Bronchial epithelial cell (primary cell): ENCODE data around the gene PRPF40A. TPM values are rescaled to one million over a fixed set of nuclear protein-coding genes. Genes with fewer than 3 reads are reported as not detected.

Experiments used
- DNase-seq: peaks from one replicate; pipeline ENCODE4 v3.0.0-alpha.2; 2010; ENCODE audit warnings: low read depth
- FAIRE-seq: peaks from 2 replicates; lab custom pipeline; 2011; peaks lifted over from hg19 to GRCh38; lab: Jason Lieb, UNC
- H3K27me3 ChIP-seq: 2 replicates; pipeline ENCODE4 v1.5.1; 2011; ENCODE audit warnings: low read length; ENCODE audit not compliant: control insufficient read depth, insufficient read depth
- H3K36me3 ChIP-seq: 2 replicates; pipeline ENCODE4 v1.5.1; 2011; ENCODE audit warnings: low read length; ENCODE audit not compliant: control insufficient read depth, insufficient read depth
- H3K4me3 ChIP-seq: 2 replicates; pipeline ENCODE4 v1.5.1; 2011; ENCODE audit warnings: mild to moderate bottlenecking, low read depth, low read length, control low read depth
- total RNA-seq: library from RNA; depleted of rRNA; stranded (reverse); fragments of >200 nt; gene quantifications from 2 replicates; pipeline ENCODE4 v1.2.1, GENCODE V29; 2014
- TF ChIP-seq, protein P1 (sequence below): IDR thresholded peaks from 2 replicates; pipeline ENCODE4 v1.5.1; 2011; ENCODE audit warnings: mild to moderate bottlenecking, moderate library complexity, low read length, control low read depth, inconsistent platforms; ENCODE audit not compliant: insufficient read depth, severe bottlenecking

Gene PRPF40A
- total RNA-seq, 1 donor from 2014 or later = 107 TPM

DNA sequence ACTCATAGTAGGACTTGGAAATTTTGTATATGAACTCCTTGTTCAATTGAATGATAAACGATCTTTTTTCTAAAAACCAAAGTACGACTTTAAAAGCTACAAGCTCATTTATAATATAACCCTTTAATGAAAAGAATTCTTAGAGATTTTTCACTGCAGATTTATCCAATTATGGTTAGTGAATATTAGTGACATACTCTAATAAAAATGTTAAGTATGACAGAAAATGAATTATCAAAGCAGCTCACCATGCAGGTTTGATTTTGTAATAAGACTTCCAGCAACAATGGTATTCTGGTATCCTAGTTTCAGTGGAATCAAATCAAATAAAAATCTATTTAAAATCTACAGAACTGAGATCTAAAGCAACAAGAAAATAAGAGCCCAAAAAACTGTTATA, 38.5 kb downstream of the PRPF40A start:
- H3K4me3 ChIP-seq = no peak overlapping the region
- H3K36me3 ChIP-seq = peaks cover 5% of the 10 kb centered on the region
- FAIRE-seq (no peak), DNase-seq (no peak)
- TF ChIP-seq, protein P1, sequence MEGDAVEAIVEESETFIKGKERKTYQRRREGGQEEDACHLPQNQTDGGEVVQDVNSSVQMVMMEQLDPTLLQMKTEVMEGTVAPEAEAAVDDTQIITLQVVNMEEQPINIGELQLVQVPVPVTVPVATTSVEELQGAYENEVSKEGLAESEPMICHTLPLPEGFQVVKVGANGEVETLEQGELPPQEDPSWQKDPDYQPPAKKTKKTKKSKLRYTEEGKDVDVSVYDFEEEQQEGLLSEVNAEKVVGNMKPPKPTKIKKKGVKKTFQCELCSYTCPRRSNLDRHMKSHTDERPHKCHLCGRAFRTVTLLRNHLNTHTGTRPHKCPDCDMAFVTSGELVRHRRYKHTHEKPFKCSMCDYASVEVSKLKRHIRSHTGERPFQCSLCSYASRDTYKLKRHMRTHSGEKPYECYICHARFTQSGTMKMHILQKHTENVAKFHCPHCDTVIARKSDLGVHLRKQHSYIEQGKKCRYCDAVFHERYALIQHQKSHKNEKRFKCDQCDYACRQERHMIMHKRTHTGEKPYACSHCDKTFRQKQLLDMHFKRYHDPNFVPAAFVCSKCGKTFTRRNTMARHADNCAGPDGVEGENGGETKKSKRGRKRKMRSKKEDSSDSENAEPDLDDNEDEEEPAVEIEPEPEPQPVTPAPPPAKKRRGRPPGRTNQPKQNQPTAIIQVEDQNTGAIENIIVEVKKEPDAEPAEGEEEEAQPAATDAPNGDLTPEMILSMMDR = no peak
- H3K27me3 ChIP-seq = no peaks in the 10 kb centered on the region

DNA sequence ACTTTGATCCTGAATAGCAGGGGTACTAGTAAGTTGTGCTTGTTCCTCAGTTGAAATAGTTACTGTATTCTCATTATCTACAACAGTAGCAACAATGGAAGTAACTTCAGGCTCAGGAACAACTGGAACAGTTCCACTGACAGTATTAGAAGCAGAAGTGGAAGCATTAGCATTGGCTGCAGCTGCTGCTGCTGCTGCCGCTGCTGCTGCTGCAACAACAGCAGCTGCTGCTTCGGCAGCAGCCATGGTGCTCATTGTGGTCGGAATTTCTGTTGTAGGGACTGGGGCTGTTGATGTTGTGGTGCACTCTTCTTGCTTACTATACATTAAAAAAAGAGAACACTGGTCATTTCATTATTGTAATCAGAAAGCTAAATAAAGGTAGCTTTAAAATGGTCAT, 40.8 kb downstream of the PRPF40A start:
- Histone ChIP-seq H3K4me3 (no peak overlapping the region), H3K36me3 (peaks cover 4% of the 10 kb centered on the region), H3K27me3 (no peaks in the 10 kb centered on the region)
- DNase-seq (no peak), FAIRE-seq (no peak)
- TF ChIP-seq, protein P1 = no peak

- TF ChIP-seq, protein P1 = no peak
- Histone ChIP-seq H3K36me3 (peaks cover 7% of the 10 kb centered on the region), H3K4me3 (no peak overlapping the region), H3K27me3 (no peaks in the 10 kb centered on the region)
- FAIRE-seq (no peak), DNase-seq (no peak)
Observed at GRCh38 chr2:152674334-152674733, 42.9 kb downstream of the PRPF40A start.

GRCh38 chr2:152664725-152665124, 52.5 kb downstream of the PRPF40A start:
- TF ChIP-seq, protein P1 = no peak
- Histone ChIP-seq H3K4me3 (no peak overlapping the region), H3K36me3 (peaks cover 13% of the 10 kb centered on the region), H3K27me3 (no peaks in the 10 kb centered on the region)
- no peak for DNase-seq
- FAIRE-seq = no peak

DNA sequence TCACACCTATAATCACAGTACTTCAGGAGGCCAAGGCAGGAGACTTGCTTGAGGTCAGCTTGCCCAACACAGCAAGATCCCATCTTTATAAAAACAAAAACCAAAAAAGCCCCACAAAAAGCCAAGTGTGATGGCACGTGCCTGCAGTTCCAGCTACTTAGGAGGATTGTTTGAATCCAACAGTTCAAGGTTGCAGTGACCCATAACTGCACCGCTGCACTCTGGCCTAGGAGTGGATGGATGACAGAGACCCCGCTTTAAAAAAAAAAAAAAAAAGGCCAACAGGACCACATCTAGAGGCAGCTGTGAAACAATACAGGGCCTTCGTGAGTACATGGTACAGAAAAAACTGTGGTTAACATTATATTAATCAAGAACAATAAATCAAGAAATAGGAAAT, 56.2 kb downstream of the PRPF40A start:
- DNase-seq (no peak), FAIRE-seq (no peak)
- TF ChIP-seq, protein P1 = no peak
- Histone ChIP-seq H3K36me3 (peaks cover 17% of the 10 kb centered on the region), H3K4me3 (no peak overlapping the region), H3K27me3 (no peaks in the 10 kb centered on the region)

GRCh38 chr2:152658221-152658620, 59.0 kb downstream of the PRPF40A start:
- no peaks in the 10 kb centered on the region for H3K27me3 ChIP-seq
- H3K36me3 ChIP-seq = peaks cover 11% of the 10 kb centered on the region
- TF ChIP-seq, protein P1 = no peak
- no peak overlapping the region for H3K4me3 ChIP-seq
- FAIRE-seq (no peak), DNase-seq (no peak)
